HL-60 (cell line): ENCODE measurements around the gene IL20.

Experiments used
- CTCF ChIP-seq: IDR thresholded peaks from one replicate; pipeline ENCODE4 v1.5.1; 2011; ENCODE audit warnings: low read length, control low read depth, inconsistent platforms; ENCODE audit not compliant: insufficient read depth
- POLR2AphosphoS5 ChIP-seq: IDR thresholded peaks from 2 replicates; pipeline ENCODE4 v1.6.1; 2012; ENCODE audit warnings: low read depth
- REST ChIP-seq: IDR thresholded peaks from 2 replicates; pipeline ENCODE4 v1.6.1; 2012; ENCODE audit warnings: low read depth; ENCODE audit not compliant: insufficient replicate concordance

- TF ChIP-seq POLR2AphosphoS5 (no peak), CTCF (no peak), REST (no peak)
These were observed 42.6 kb downstream of the IL20 start for GRCh38 chr1:206908038-206908437.
